Body of pancreas (tissue), 4 donors: ENCODE results near the gene DRC1.

ENCODE experiments used
- POLR2A ChIP-seq, 3 donors: fragments of 450-650 bp; IDR thresholded peaks; one replicate each; pipeline ENCODE4 v1.6.1; 2016; ENCODE audit warnings: antibody characterized with exemption in 3 of 3, mild to moderate bottlenecking in 2 of 3
- TF ChIP-seq, protein P1 (sequence below), 7 experiments: fragments of 450-650 bp in 4 of 7; fragments of 200-600 bp in 3 of 7; sonication (generic) in 3 of 7; IDR thresholded peaks; one replicate each; pipeline ENCODE4 v1.5.1; 2016 to 2019; ENCODE audit warnings: antibody characterized with exemption in 7 of 7

DNA sequence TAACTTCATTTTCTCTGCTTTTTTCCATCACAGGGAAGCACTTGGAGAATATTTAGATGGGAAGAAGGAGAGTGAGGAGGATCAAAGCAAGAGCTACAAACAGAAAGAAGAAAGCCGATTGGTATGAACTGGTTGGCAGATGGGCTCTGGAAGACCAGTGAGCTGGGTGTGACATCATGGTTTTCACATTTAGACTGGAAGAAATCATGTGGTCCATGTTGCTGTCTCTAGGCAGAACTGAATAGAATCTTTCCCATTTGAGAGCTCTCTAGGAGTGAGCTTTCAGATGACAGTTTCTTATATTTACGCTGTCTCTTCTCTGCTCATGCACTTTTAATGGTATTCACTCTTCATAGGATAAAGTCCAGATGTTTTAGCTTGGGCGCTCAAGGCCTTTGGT is 12.6 kb downstream of the DRC1 start:
- TF ChIP-seq, protein P1, sequence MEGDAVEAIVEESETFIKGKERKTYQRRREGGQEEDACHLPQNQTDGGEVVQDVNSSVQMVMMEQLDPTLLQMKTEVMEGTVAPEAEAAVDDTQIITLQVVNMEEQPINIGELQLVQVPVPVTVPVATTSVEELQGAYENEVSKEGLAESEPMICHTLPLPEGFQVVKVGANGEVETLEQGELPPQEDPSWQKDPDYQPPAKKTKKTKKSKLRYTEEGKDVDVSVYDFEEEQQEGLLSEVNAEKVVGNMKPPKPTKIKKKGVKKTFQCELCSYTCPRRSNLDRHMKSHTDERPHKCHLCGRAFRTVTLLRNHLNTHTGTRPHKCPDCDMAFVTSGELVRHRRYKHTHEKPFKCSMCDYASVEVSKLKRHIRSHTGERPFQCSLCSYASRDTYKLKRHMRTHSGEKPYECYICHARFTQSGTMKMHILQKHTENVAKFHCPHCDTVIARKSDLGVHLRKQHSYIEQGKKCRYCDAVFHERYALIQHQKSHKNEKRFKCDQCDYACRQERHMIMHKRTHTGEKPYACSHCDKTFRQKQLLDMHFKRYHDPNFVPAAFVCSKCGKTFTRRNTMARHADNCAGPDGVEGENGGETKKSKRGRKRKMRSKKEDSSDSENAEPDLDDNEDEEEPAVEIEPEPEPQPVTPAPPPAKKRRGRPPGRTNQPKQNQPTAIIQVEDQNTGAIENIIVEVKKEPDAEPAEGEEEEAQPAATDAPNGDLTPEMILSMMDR (IDR thresholded peaks at IDR 0.05), result no peak
- no peak for TF ChIP-seq POLR2A (IDR thresholded peaks at IDR 0.05)
